NT2/D1 (cell line): ENCODE measurements around the gene MPP2.
"Not testable (repeated sequence)": the region's sequence is repeated elsewhere in the genome, so short reads cannot be mapped to it uniquely, and the experiment has no call there.

ENCODE experiments used
- DNase-seq: peaks from one replicate; pipeline ENCODE4 v3.0.0-alpha.2; 2011; ENCODE audit warnings: low read depth, low spot score
- H3K27me3 ChIP-seq: 2 replicates; pipeline ENCODE4 v1.6.0; 2011; ENCODE audit warnings: mild to moderate bottlenecking; ENCODE audit not compliant: insufficient read length, insufficient read depth
- H3K36me3 ChIP-seq: 2 replicates; pipeline ENCODE4 v1.6.1; 2011; ENCODE audit warnings: mild to moderate bottlenecking, low read length, mixed read lengths; ENCODE audit not compliant: insufficient read depth, insufficient read length
- H3K4me1 ChIP-seq: 2 replicates; pipeline ENCODE4 v1.5.1; 2011; ENCODE audit not compliant: insufficient read depth, insufficient read length
- H3K4me3 ChIP-seq: 2 replicates; pipeline ENCODE4 v1.5.1; 2011; ENCODE audit warnings: low read depth; ENCODE audit not compliant: insufficient read length
- H3K9ac ChIP-seq: 2 replicates; pipeline ENCODE4 v1.6.0; 2011; ENCODE audit warnings: low read depth; ENCODE audit not compliant: insufficient read length
- H3K9me3 ChIP-seq: 2 replicates; pipeline ENCODE4 v1.5.1; 2011; ENCODE audit warnings: mild to moderate bottlenecking, low read length; ENCODE audit not compliant: insufficient read depth
- SUZ12 ChIP-seq: IDR thresholded peaks from 2 replicates; pipeline ENCODE4 v1.6.1; 2011; ENCODE audit not compliant: insufficient read length, insufficient read depth; ENCODE audit errors: extremely low read depth
- YY1 ChIP-seq: IDR thresholded peaks from 2 replicates; pipeline ENCODE4 v1.6.1; 2011; ENCODE audit not compliant: insufficient read length, insufficient read depth
- ZNF274 ChIP-seq: IDR thresholded peaks from 2 replicates; pipeline ENCODE4 v1.6.1; 2011; ENCODE audit warnings: mild to moderate bottlenecking, low read depth, low read length

Gene MPP2

GRCh38 chr17:43900858-43901754, 6.2 kb downstream of the MPP2 start:
- H3K9me3 ChIP-seq, result no peaks in the 10 kb centered on the region
- H3K27me3 ChIP-seq, result peaks cover 15% of the 10 kb centered on the region
- TF ChIP-seq SUZ12 (no peak), YY1 (no peak), ZNF274 (no peak)
- peaks cover 2% of the 10 kb centered on the region for H3K36me3 ChIP-seq
- H3K4me1 ChIP-seq, result peaks cover 23% of the 10 kb centered on the region
- no peak for DNase-seq
- peak overlapping the region; percentile 58 for H3K4me3 ChIP-seq
- peak overlapping the region; percentile 78 for H3K9ac ChIP-seq

GRCh38 chr17:43900183-43900857, 7.0 kb downstream of the MPP2 start:
- H3K27me3 ChIP-seq, result peaks cover 15% of the 10 kb centered on the region
- peaks cover 18% of the 10 kb centered on the region for H3K4me1 ChIP-seq
- peaks cover 2% of the 10 kb centered on the region for H3K36me3 ChIP-seq
- peak overlapping the region; percentile 78 for H3K9ac ChIP-seq
- DNase-seq, result peak; percentile 66
- TF ChIP-seq ZNF274 (no peak), YY1 (no peak), SUZ12 (no peak)
- H3K4me3 ChIP-seq, result peak overlapping the region; percentile 58
- H3K9me3 ChIP-seq, result no peaks in the 10 kb centered on the region

- no peaks in the 10 kb centered on the region for H3K9me3 ChIP-seq
- peaks cover 6% of the 10 kb centered on the region for H3K36me3 ChIP-seq
- H3K4me3 ChIP-seq, result no peak overlapping the region
- TF ChIP-seq ZNF274, result no peak
- TF ChIP-seq SUZ12, result no peak
- TF ChIP-seq YY1, result no peak
- H3K27me3 ChIP-seq, result peaks cover 10% of the 10 kb centered on the region
- DNase-seq, result no peak
- H3K9ac ChIP-seq, result no peak overlapping the region
- peaks cover 16% of the 10 kb centered on the region for H3K4me1 ChIP-seq
Measured at GRCh38 chr17:43898446-43898845, 8.9 kb downstream of the MPP2 start.

- H3K27me3 ChIP-seq, result peaks cover 10% of the 10 kb centered on the region
- H3K4me1 ChIP-seq, result peaks cover 18% of the 10 kb centered on the region
- no peak for DNase-seq
Measured at GRCh38 chr17:43897831-43898230, 9.5 kb downstream of the MPP2 start.

GRCh38 chr17:43894494-43894893, 12.8 kb downstream of the MPP2 start:
- not testable (repeated sequence) for DNase-seq, H3K4me3 ChIP-seq, H3K4me1 ChIP-seq, H3K36me3 ChIP-seq, H3K27me3 ChIP-seq, H3K9me3 ChIP-seq, H3K9ac ChIP-seq

More at GRCh38 chr17:43897831-43898230, 9.5 kb downstream of the MPP2 start:
- Histone ChIP-seq H3K4me3 (no peak overlapping the region), H3K9ac (no peak overlapping the region), H3K9me3 (no peaks in the 10 kb centered on the region), H3K36me3 (peaks cover 6% of the 10 kb centered on the region)
- TF ChIP-seq ZNF274, result no peak
- TF ChIP-seq YY1, result no peak
- TF ChIP-seq SUZ12, result no peak

GRCh38 chr17:43892647-43892952, 14.7 kb downstream of the MPP2 start:
- DNase-seq, result no peak
- H3K4me3 ChIP-seq, result no peak overlapping the region
- H3K36me3 ChIP-seq, result peaks cover 6% of the 10 kb centered on the region
- no peaks in the 10 kb centered on the region for H3K9me3 ChIP-seq
- TF ChIP-seq YY1, result no peak
- no peak for TF ChIP-seq SUZ12
- no peak for TF ChIP-seq ZNF274
- no peaks in the 10 kb centered on the region for H3K27me3 ChIP-seq
- H3K9ac ChIP-seq, result peak overlapping the region; percentile 34
- peaks cover 8% of the 10 kb centered on the region for H3K4me1 ChIP-seq

GRCh38 chr17:43891851-43892646, 15.3 kb downstream of the MPP2 start:
- H3K4me1 ChIP-seq, result peaks cover 8% of the 10 kb centered on the region
- peaks cover 6% of the 10 kb centered on the region for H3K36me3 ChIP-seq
- TF ChIP-seq YY1 (no peak), ZNF274 (no peak), SUZ12 (no peak)
- H3K4me3 ChIP-seq, result no peak overlapping the region
- peak overlapping the region; percentile 33 for H3K9ac ChIP-seq
- H3K9me3 ChIP-seq, result no peaks in the 10 kb centered on the region
- DNase-seq, result peak; percentile 57
- no peaks in the 10 kb centered on the region for H3K27me3 ChIP-seq
